ACC112 (cell line): ENCODE measurements around the gene LLPH.

Experiments used
- H2AFZ ChIP-seq: fragments of 200-600 bp; sonication (generic); one replicate; pipeline ENCODE4 v1.6.0; 2017; ENCODE audit warnings: antibody characterized with exemption, low read length; ENCODE audit not compliant: unreplicated experiment
- H3K27ac ChIP-seq: fragments of 200-600 bp; sonication (generic); 2 replicates; pipeline ENCODE4 v1.5.1; 2014; ENCODE audit warnings: low read depth, mild to moderate bottlenecking, antibody characterized with exemption, low read length, moderate library complexity
- H3K27me3 ChIP-seq: fragments of 200-600 bp; sonication (generic); 2 replicates; pipeline ENCODE4 v1.6.1; 2014; ENCODE audit warnings: mild to moderate bottlenecking, antibody characterized with exemption, low read length, moderate library complexity, mixed read lengths; ENCODE audit not compliant: insufficient read depth
- H3K36me3 ChIP-seq: fragments of 200-600 bp; sonication (generic); 2 replicates; pipeline ENCODE4 v1.6.1; 2016; ENCODE audit warnings: mild to moderate bottlenecking, antibody characterized with exemption, low read length, moderate library complexity, mixed read lengths; ENCODE audit not compliant: insufficient read depth
- H3K4me1 ChIP-seq: fragments of 200-600 bp; sonication (generic); one replicate; pipeline ENCODE4 v1.6.1; 2016; ENCODE audit warnings: low read length, mixed read lengths; ENCODE audit not compliant: insufficient read depth, unreplicated experiment, control insufficient read depth
- H3K4me3 ChIP-seq: fragments of 200-600 bp; sonication (generic); 2 replicates; pipeline ENCODE4 v1.5.1; 2014; ENCODE audit warnings: mild to moderate bottlenecking, low read depth, low read length
- H3K79me2 ChIP-seq: fragments of 200-600 bp; sonication (generic); one replicate; pipeline ENCODE4 v1.6.0; 2016; ENCODE audit warnings: low read length; ENCODE audit not compliant: control insufficient read depth, unreplicated experiment, insufficient read depth

LLPH gene

GRCh38 chr12:66072135-66072534, 58.4 kb downstream of the LLPH start:
- Histone ChIP-seq H3K36me3 (no peaks in the 10 kb centered on the region), H3K27me3 (no peaks in the 10 kb centered on the region), H3K27ac (no peak overlapping the region), H3K4me3 (no peak overlapping the region), H2AFZ (no peak overlapping the region), H3K79me2 (no peaks in the 10 kb centered on the region), H3K4me1 (no peaks in the 10 kb centered on the region)

- H3K36me3 ChIP-seq, result no peaks in the 10 kb centered on the region
- H3K4me1 ChIP-seq, result peaks cover 3% of the 10 kb centered on the region
- H2AFZ ChIP-seq, result no peak overlapping the region
- no peaks in the 10 kb centered on the region for H3K79me2 ChIP-seq
- H3K4me3 ChIP-seq, result no peak overlapping the region
- no peak overlapping the region for H3K27ac ChIP-seq
- no peaks in the 10 kb centered on the region for H3K27me3 ChIP-seq
These were observed 59.0 kb downstream of the LLPH start for GRCh38 chr12:66071549-66071948.

- Histone ChIP-seq H3K4me3 (no peak overlapping the region), H3K27ac (no peak overlapping the region), H2AFZ (no peak overlapping the region), H3K4me1 (peaks cover 13% of the 10 kb centered on the region), H3K36me3 (no peaks in the 10 kb centered on the region), H3K79me2 (no peaks in the 10 kb centered on the region), H3K27me3 (no peaks in the 10 kb centered on the region)
These were observed 60.0 kb downstream of the LLPH start for GRCh38 chr12:66070378-66071120.

GRCh38 chr12:66066929-66067523, 63.5 kb downstream of the LLPH start:
- Histone ChIP-seq H3K36me3 (no peaks in the 10 kb centered on the region), H2AFZ (no peak overlapping the region), H3K27ac (no peak overlapping the region), H3K79me2 (no peaks in the 10 kb centered on the region), H3K27me3 (no peaks in the 10 kb centered on the region), H3K4me3 (no peak overlapping the region), H3K4me1 (peaks cover 28% of the 10 kb centered on the region)
